CD4-positive, alpha-beta T cell treated with Interleukin-17A for 1 hour (primary cell): ENCODE measurements around the gene ARHGAP10.

Experiments used
- DNase-seq: peaks from one replicate; pipeline ENCODE4 v3.0.0-alpha.2; 2020

Gene ARHGAP10, protein sequence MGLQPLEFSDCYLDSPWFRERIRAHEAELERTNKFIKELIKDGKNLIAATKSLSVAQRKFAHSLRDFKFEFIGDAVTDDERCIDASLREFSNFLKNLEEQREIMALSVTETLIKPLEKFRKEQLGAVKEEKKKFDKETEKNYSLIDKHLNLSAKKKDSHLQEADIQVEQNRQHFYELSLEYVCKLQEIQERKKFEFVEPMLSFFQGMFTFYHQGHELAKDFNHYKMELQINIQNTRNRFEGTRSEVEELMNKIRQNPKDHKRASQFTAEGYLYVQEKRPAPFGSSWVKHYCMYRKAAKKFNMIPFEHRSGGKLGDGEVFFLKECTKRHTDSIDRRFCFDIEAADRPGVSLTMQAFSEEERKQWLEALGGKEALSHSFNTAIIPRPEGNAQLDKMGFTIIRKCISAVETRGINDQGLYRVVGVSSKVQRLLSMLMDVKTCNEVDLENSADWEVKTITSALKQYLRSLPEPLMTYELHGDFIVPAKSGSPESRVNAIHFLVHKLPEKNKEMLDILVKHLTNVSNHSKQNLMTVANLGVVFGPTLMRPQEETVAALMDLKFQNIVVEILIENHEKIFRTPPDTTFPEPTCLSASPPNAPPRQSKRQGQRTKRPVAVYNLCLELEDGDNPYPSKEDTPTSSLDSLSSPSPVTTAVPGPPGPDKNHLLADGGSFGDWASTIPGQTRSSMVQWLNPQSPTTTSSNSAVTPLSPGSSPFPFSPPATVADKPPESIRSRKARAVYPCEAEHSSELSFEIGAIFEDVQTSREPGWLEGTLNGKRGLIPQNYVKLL

GRCh38 chr4:147731580-147732517, at the start of gene ARHGAP10:
Gene ARHGAP10, plus strand, starts transcription at chr4:147732088. Its CDS starts 214 bp downstream, at chr4:147732302.
- peak; percentile 63 for DNase-seq

DNA sequence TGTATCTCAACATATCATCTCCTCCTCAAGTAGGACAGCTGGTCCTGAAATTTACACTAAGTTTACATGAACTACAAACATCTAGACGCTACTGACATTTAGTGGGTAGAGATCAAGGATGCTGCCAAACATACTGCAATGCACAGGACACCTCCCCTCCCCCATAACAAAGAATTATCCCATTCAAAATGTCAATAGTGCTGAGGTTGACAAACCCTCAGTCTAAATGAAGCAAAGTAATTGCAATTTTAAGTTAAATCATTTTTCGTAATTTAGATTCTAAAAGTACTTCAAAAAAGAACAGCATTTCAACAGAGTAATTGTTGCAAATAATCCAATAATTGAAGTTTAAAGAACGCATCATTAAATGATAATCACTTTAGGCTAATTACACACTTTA, 49.1 kb upstream of the ARHGAP10 start:
- no peak for DNase-seq

GRCh38 chr4:147683188-147683591, 48.7 kb upstream of the ARHGAP10 start:
- peak; percentile 27 for DNase-seq

DNA sequence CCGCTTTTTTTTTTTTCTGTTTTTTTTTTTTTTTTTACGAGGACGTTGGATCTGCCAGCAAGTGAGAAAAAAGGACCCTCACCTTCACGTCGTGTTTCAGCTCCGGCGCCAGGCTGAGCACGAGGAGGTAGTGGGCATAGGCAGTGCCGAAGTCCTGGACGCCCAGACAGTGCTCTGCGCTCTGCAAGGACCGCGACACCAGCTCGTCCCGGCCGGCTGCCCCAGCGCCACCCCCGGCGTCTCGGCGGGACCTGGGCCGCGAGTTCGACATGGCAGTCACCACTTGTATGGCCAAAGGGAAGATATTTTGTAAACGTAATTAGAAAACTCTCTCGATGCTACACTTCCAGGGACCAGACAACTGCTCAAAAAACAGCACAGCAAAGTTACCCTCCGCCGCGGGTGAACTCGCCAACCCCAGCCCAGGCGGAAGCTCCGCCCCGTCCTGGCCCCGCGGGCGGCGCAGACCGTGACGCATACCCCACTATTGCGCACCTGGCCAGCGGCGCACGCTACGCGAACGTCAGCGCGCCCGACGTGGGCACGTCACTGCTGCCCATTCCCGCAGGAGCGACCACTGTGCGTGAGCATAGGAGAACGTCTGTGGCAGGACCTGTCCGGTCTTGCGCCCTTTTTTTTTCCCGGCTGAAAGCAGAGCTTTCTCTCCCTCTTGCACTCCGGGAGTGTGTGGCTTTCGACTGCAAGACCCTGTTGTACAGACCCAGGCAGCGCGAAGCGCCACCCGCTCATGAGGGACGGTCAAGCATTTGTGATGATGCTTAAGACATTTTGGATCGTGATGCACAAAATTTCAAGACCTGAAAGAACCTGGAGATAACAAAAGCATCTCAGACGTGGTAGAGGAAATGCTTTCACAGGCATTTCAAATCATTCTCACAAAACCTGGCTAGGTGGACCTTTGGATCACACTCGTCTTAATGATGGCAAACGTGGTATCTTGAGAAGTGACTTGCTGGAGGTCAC, 47.9 kb upstream of the ARHGAP10 start, which contains the start of gene PRMT9:
TSS of gene PRMT9 (minus strand) at position 447 of the 984 bp plus-strand sequence. CDS start at position 271, 176 bp downstream.
- peak; percentile 86 for DNase-seq

- peak; percentile 7 for DNase-seq
These were observed 42.8 kb upstream of the ARHGAP10 start for GRCh38 chr4:147689067-147689466.

DNA sequence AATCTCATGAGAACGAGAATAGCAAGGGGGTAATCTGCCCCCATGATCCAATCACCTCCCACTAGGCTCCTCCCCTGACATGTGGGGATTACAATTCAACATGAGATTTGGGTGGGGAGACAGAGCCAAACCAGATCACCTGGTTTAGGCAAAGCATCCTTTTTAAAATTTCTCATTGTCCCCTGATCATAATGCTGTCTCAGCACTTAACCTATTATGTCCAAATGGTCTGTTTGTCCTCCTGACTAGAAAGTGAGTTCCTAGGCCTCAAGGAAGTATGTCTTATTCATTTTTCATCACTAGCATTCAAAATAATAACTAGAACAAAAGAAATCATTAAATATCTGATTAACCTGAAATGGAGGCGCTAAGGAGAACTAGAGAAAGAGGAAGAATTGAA, 40.1 kb upstream of the ARHGAP10 start:
- DNase-seq = no peak

GRCh38 chr4:147693218-147693617, 38.7 kb upstream of the ARHGAP10 start:
- DNase-seq = no peak

DNA sequence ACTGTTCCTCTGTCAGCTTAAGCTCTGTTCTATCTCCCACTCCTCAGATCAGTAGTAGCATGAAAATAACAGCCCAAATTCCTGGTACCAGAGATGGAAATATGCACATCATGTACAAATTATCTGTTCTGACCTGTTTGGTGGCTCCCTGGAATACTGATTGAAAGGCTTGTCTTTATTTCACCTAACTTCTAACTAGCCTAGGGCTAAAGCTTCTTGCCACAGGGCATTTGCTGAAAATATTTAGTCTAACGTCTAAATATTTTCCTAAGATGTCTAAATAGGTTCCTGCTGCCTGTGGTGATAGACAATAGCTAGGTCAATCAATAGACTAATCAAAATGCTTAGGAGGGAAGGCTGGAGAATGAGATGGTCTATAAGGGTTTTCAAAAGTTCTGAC, 35.0 kb upstream of the ARHGAP10 start:
- DNase-seq = no peak

GRCh38 chr4:147704846-147705245, 27.0 kb upstream of the ARHGAP10 start:
- DNase-seq = no peak

DNA sequence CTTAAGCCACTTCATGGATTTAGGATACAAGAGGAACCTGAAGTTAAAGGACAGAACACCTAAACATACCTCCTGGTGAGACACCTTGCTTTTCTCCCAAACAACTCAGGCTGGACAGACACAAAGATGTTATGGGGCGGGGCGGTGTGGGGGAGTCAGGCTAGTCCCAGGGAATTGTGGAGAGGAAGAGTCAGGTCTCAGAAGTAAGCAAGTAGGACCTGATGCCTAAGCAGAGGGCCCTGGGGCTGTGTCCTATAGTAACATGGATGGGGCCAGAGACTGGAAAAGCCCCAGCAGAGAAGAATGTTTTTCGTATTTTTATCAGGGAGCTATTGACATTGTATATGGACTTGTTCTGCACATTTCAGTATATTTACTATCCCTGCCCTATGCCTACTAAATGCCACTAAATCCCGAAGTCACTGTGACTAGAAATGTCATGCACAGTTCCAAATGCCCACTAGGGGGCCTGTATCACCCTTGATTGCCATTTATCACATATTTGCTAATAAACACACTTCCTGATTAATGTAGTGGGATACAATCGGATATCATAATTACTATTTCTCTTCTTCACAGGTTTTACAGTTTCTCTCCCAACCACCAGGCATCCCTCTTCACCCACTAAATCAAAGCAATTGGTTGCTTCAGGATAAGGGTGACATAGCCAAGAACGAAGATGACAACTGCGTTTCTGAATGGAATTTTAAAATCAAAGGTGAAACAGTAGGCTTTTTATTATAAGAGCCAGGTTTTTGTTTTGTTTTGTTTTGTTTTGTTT, 23.8 kb upstream of the ARHGAP10 start:
- DNase-seq = peak; percentile 73

DNA sequence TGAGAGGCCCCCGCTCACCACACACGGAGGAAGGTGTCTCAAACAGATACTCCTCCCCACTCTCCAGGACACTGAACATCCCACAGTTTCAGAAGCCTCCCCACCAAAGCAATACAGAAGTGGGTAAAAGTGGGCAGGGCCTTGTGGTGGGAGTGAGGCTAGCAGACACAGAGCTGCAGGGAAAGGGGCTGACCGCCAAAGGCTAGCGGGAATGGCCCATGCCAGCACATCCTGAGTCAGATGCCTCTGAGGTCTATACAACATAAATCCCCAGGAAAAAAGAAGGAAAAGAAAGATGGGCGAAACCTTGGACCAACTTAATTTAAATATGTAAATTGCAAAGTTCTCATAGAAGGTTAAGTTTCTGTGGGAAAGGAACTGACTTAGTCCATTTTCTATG, 21.9 kb upstream of the ARHGAP10 start:
- no peak for DNase-seq

- no peak for DNase-seq
These were observed 17.1 kb upstream of the ARHGAP10 start for GRCh38 chr4:147714575-147715401.

DNA sequence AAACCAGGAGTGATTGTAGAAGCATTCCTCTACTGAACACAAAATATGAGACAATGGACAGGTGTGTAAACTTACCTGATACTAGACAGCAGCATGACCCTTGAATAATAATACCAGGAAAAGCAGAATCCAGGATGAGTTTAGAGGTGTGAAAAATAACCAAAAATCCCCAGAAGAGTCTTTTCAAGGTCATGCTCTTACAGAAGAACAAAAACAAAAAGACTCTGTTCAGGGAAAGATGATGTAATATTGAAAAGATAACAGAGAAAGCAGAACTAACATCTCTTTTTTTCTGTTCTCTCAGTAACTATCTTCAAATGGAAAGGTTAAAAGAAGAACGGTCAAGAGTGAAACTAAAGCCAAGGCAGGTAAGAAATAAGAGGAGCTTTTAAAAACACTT, 14.0 kb upstream of the ARHGAP10 start:
- no peak for DNase-seq

GRCh38 chr4:147723326-147723725, 8.6 kb upstream of the ARHGAP10 start:
- no peak for DNase-seq

DNA sequence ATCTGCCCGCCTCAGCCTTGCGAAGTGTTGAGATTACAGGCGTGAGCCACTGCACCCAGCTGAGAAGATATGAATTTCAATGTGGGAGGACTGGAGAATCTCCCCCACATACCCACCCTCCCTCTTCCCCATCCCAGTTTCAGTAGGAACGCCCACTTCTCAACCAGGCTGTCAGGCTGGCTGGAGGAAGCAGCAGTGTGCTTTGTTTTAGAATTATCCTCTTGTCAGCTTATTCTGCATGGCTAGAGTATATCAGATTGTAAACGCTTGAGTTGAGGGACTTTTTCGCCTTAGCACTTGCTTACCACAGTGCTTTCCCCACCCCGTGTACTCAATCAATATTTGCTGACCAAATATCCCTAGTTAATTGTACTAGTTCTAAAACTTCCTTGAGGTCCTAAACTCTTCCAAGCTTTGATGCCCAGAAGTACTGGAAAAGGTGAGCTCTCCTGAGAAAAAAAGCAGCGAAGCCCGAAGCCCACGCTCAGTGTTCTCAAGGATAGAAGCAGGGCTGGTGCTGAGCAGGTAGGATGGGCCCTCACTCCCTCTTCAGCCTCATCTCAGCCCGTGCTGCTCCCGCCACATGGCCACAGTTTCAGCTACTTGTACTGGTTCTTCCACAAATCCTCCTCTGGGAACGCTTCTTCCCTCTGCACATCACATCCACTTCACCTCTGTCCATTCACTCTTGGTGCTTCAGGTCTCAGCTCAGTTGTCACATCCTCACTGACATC, 7.3 kb upstream of the ARHGAP10 start:
- no peak for DNase-seq

GRCh38 chr4:147725673-147726072, 6.2 kb upstream of the ARHGAP10 start:
- no peak for DNase-seq

- DNase-seq = no peak
These were observed 4.3 kb upstream of the ARHGAP10 start for GRCh38 chr4:147727476-147728028.

GRCh38 chr4:147730333-147730732, 1.6 kb upstream of the ARHGAP10 start:
- DNase-seq = no peak
